Endothelial cell (in vitro differentiated cells): Measurements from ENCODE around the gene KIF16B. TPM values are rescaled to one million over a fixed set of nuclear protein-coding genes. Genes with fewer than 3 reads are reported as not detected.

Source experiments
- DNase-seq: peaks from one replicate; pipeline ENCODE4 v3.0.0; 2021; ENCODE audit warnings: low spot score
- H3K27ac Mint-ChIP-seq: one replicate; pipeline ENCODE4 v1.8.0; 2021; ENCODE audit warnings: mixed read lengths, inconsistent platforms; ENCODE audit not compliant: unreplicated experiment
- H3K27me3 Mint-ChIP-seq: one replicate; pipeline ENCODE4 v1.8.0; 2021; ENCODE audit warnings: mild to moderate bottlenecking, moderate library complexity, mixed read lengths, inconsistent platforms; ENCODE audit not compliant: unreplicated experiment
- H3K36me3 Mint-ChIP-seq: one replicate; pipeline ENCODE4 v1.8.0; 2021; ENCODE audit warnings: mild to moderate bottlenecking, low read depth, mixed read lengths, inconsistent platforms; ENCODE audit not compliant: unreplicated experiment
- H3K4me1 Mint-ChIP-seq: one replicate; pipeline ENCODE4 v1.8.0; 2021; ENCODE audit warnings: mild to moderate bottlenecking, mixed read lengths, inconsistent platforms; ENCODE audit not compliant: unreplicated experiment
- H3K4me3 Mint-ChIP-seq: one replicate; pipeline ENCODE4 v1.8.0; 2021; ENCODE audit warnings: mild to moderate bottlenecking, mixed read lengths, inconsistent platforms; ENCODE audit not compliant: unreplicated experiment
- H3K9me3 Mint-ChIP-seq: one replicate; pipeline ENCODE4 v1.8.0; 2021; ENCODE audit warnings: mixed read lengths, inconsistent platforms; ENCODE audit not compliant: unreplicated experiment
- CTCF ChIP-seq: fragments of 200-600 bp; sonication (generic); IDR thresholded peaks from one replicate; pipeline ENCODE4 v1.5.0; 2021; ENCODE audit warnings: antibody characterized with exemption; ENCODE audit not compliant: unreplicated experiment
- total RNA-seq: library from RNA; stranded (reverse); fragmentation: NEBNext Ultra II Directional; extraction: Animal tissue kit (Norgen Biotek cat#: 25700); gene quantifications from one replicate; pipeline ENCODE4 v1.2.1, GENCODE V29; 2021; ENCODE audit not compliant: unreplicated experiment

KIF16B gene
- total RNA-seq, 1 donor from 2014 or later, result 10.5 TPM

GRCh38 chr20:16337707-16338106 lies 235.5 kb downstream of the KIF16B start:
- Mint-ChIP-seq H3K4me1 (no peaks in the 10 kb centered on the region), H3K27ac (no peak overlapping the region), H3K4me3 (no peak overlapping the region)

GRCh38 chr20:16327606-16328005 lies 245.6 kb downstream of the KIF16B start:
- Mint-ChIP-seq H3K27ac (no peak overlapping the region), H3K27me3 (no peaks in the 10 kb centered on the region)
- no peak for TF ChIP-seq CTCF

More at GRCh38 chr20:16337707-16338106, 235.5 kb downstream of the KIF16B start:
- H3K27me3 Mint-ChIP-seq, result no peaks in the 10 kb centered on the region
- no peak for DNase-seq
- TF ChIP-seq CTCF, result no peak
- peaks cover 4% of the 10 kb centered on the region for H3K36me3 Mint-ChIP-seq
- H3K9me3 Mint-ChIP-seq, result no peaks in the 10 kb centered on the region

GRCh38 chr20:16321291-16321690 lies 252.0 kb downstream of the KIF16B start:
- Mint-ChIP-seq H3K9me3 (no peaks in the 10 kb centered on the region), H3K36me3 (no peaks in the 10 kb centered on the region), H3K4me3 (no peak overlapping the region), H3K4me1 (peaks cover 10% of the 10 kb centered on the region), H3K27ac (no peak overlapping the region), H3K27me3 (no peaks in the 10 kb centered on the region)
- TF ChIP-seq CTCF, result no peak
- DNase-seq, result no peak

More at GRCh38 chr20:16327606-16328005, 245.6 kb downstream of the KIF16B start:
- no peaks in the 10 kb centered on the region for H3K9me3 Mint-ChIP-seq
- peaks cover 4% of the 10 kb centered on the region for H3K36me3 Mint-ChIP-seq
- H3K4me1 Mint-ChIP-seq, result no peaks in the 10 kb centered on the region
- DNase-seq, result no peak
- H3K4me3 Mint-ChIP-seq, result no peak overlapping the region

GRCh38 chr20:16317445-16318362 lies 255.5 kb downstream of the KIF16B start:
- DNase-seq, result no peak
- no peaks in the 10 kb centered on the region for H3K9me3 Mint-ChIP-seq
- no peak overlapping the region for H3K27ac Mint-ChIP-seq
- peaks cover 10% of the 10 kb centered on the region for H3K4me1 Mint-ChIP-seq
- TF ChIP-seq CTCF, result no peak
- H3K4me3 Mint-ChIP-seq, result no peak overlapping the region
- no peaks in the 10 kb centered on the region for H3K27me3 Mint-ChIP-seq
- H3K36me3 Mint-ChIP-seq, result no peaks in the 10 kb centered on the region

- peaks cover 1% of the 10 kb centered on the region for H3K27me3 Mint-ChIP-seq
- no peak overlapping the region for H3K27ac Mint-ChIP-seq
- no peak overlapping the region for H3K4me3 Mint-ChIP-seq
- TF ChIP-seq CTCF, result no peak
- no peaks in the 10 kb centered on the region for H3K36me3 Mint-ChIP-seq
- H3K4me1 Mint-ChIP-seq, result peaks cover 10% of the 10 kb centered on the region
- no peaks in the 10 kb centered on the region for H3K9me3 Mint-ChIP-seq
- no peak for DNase-seq
Measured at GRCh38 chr20:16316513-16316912, 256.7 kb downstream of the KIF16B start.
